Stimulated activated CD4-positive, alpha-beta T cell treated with anti-CD3 and anti-CD28 coated beads, TNF-alpha, amount 100 ng/mL, for 1 hour (primary cell): ENCODE measurements around the gene SENP5.

ENCODE experiments used
- DNase-seq, 3 donors: peaks; one replicate each; pipeline ENCODE4 v3.0.0-alpha.2; 2020; ENCODE audit warnings: low read depth in 3 of 3, low spot score in 1 of 3

The SENP5 gene

GRCh38 chr3:196883361-196883760, 15.6 kb downstream of the SENP5 start:
- DNase-seq, result no peak

GRCh38 chr3:196886144-196886543, 18.4 kb downstream of the SENP5 start:
- DNase-seq, result no peak

- no peak for DNase-seq
These were observed 22.4 kb downstream of the SENP5 start for GRCh38 chr3:196889844-196890708.

GRCh38 chr3:196894557-196895295, 27.0 kb downstream of the SENP5 start:
- DNase-seq, result no peak

GRCh38 chr3:196896229-196896628, 28.5 kb downstream of the SENP5 start:
- no peak for DNase-seq

- no peak for DNase-seq
These were observed 34.0 kb downstream of the SENP5 start for GRCh38 chr3:196901768-196902167.

DNA sequence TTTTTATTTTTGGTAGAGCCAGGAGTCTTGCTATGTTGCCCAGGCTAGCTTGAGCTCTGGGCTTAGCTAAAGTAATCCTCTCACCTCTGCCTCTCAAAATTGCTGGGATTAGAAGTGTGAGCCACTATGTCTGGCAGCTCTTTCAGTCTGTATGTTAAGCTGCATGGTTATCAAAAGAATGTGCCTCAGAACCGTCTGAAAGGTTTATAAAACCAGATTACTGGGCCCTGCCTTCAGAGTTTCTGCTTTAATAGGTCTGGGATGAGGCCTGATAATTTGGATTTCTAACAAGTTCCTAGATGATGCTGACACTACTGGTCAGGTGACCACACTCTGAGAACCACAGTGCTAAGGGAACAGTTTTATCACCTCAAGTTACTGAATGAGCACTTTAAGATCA, 34.6 kb downstream of the SENP5 start:
- no peak for DNase-seq

- no peak for DNase-seq
These were observed 36.0 kb downstream of the SENP5 start for GRCh38 chr3:196903740-196904139.

DNA sequence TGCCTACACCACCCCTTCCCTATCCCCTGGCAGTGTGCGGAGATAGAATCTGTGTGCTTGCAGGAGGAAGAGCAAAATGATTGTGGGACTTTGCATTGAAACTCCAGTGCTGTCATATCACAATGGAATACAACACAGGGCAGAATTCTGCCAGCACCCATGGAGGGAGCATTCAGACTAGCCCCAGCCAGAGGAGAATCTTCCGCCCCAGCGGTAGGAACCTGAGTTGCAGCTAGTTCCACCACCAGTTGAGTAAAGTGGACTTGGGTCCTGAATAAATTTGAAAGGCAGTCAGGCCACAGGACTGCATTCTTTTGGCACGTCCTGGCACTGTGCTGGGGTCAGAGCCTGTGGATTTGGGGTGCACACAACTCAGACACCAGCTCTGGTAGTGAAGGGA, 47.1 kb downstream of the SENP5 start:
- DNase-seq, result no peak

GRCh38 chr3:196915375-196915774, 47.7 kb downstream of the SENP5 start:
- no peak for DNase-seq

GRCh38 chr3:196916221-196916620, 48.5 kb downstream of the SENP5 start:
- DNase-seq, result no peak

DNA sequence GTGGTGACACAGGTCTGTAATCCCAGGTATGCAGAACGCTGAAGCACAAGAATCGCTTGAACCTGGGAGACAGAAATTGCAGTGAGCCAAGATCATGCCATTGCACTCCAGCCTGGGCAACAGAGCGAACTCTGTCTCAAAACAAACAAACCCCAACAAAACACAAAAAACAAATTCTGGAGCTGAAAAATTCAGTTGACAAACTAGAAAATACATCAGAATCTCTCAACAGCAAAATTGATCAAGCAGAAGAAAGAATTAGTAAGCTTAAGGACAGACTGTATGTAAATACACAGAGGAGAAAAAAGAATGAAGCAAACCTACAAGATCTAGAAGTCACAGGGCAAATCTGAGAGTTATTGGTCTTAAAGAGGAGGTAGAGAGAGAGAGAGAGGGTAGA, 49.3 kb downstream of the SENP5 start:
- no peak for DNase-seq

- no peak for DNase-seq
These were observed 51.2 kb downstream of the SENP5 start for GRCh38 chr3:196918968-196919367.

- DNase-seq, result no peak
These were observed 53.0 kb downstream of the SENP5 start for GRCh38 chr3:196920733-196921132.

- no peak for DNase-seq
These were observed 60.1 kb downstream of the SENP5 start for GRCh38 chr3:196927571-196928453.

DNA sequence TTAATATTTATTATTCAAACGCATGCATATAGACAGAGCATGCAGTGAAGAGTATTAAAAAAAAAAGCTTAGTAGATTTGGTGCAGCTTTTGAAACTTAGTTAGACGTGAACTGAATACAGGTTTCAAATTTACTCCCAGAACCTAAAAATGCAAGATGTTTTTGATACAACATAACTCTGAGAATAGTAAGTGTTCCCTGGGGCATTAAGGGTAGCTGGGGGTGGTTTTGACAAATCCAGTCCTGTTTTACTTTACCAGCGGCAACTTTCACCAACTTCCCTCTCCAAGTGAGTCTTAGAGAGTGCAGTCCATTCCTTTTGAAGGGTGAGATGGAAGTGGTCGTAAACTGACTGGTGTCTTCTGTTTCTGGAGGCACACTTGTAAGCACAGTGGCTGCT, 63.4 kb downstream of the SENP5 start:
- no peak for DNase-seq

DNA sequence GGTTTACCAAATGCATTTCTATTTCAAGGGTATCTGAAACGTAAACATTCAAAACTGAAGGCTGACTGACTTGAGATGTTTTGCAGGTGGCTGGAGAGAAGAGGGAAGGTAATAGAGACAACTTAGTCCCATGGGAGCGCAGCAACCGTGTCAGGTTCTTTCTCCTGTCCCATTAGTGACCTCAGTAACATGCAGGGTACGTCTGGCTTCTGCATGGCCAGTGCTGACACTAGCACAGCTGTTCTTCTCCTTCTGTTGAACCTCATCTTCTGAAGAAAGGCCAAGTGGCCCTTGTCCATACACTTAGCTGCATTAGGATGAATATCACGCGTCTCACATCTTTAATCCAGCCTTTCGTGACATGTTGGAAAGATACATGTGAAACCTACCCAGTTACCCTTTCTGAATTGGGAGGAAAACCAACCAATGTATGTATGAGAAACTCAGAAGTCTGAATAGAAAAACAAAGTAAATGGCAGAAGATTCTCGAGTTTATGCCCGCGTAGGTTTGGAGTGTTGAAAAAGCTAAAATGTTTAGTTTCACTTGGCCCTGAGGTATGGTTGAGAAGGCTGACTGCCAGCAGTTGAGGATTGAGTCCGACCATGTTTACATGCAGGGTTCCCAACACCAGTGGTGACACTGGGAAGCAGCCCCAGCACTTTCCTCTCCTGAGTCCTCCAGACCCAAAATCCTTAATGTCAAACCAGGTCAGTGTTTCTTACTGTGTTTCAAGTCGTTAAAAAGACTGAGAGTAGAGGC, 64.3 kb downstream of the SENP5 start:
- DNase-seq, result no peak

- no peak for DNase-seq
These were observed 64.9 kb downstream of the SENP5 start for GRCh38 chr3:196932600-196932999.

- no peak for DNase-seq
These were observed 68.6 kb downstream of the SENP5 start for GRCh38 chr3:196936288-196936687.

GRCh38 chr3:196938124-196938523, 70.4 kb downstream of the SENP5 start:
- DNase-seq, result no peak

DNA sequence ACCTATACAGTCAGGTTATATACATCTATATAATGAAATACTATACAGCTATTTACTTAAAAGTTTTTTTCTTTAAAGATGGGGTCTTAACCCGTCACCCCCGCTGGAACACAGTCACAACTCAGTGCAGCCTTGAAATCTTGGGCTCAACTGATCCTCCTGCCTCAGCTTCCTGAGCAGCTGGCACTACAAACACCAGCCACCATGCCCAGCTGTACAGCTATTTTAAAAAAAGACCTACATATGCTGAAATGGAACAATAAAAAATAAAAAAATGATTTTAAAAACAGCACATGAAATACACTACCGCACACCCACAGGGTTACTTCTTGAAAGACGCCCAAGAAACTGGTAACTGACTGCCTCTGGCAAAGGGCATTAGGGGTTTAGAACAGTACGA, 70.9 kb downstream of the SENP5 start:
- DNase-seq, result no peak
